Neutrophil (primary cell): ENCODE measurements around the gene NDUFA8.

ENCODE experiments used
- H3K27ac ChIP-seq: fragments of 200-600 bp; sonication (generic); 2 replicates; pipeline ENCODE4 v1.5.1; 2016; ENCODE audit warnings: mild to moderate bottlenecking, moderate library complexity
- H3K27me3 ChIP-seq: fragments of 200-600 bp; sonication (generic); 2 replicates; pipeline ENCODE4 v1.6.0; 2016; ENCODE audit warnings: mild to moderate bottlenecking
- H3K36me3 ChIP-seq: fragments of 200-600 bp; sonication (generic); 2 replicates; pipeline ENCODE4 v1.5.1; 2017
- H3K4me1 ChIP-seq, 2 experiments: fragments of 200-600 bp in 1 of 2; sonication (generic) in 1 of 2; 1 replicate in 1 of 2; 2 replicates in 1 of 2; pipeline versions ENCODE4 v1.5.1 to v1.6.1; 2013 to 2016; ENCODE audit warnings: low read depth in 1 of 2, low read length in 1 of 2, mild to moderate bottlenecking in 1 of 2, moderate library complexity in 1 of 2; ENCODE audit not compliant: control insufficient read depth in 1 of 2, insufficient read depth in 1 of 2
- H3K4me3 ChIP-seq, 2 experiments: fragments of 200-600 bp in 1 of 2; sonication (generic) in 1 of 2; 1 replicate in 1 of 2; 2 replicates in 1 of 2; pipeline ENCODE4 v1.5.1; 2013 to 2016; ENCODE audit warnings: low read depth in 1 of 2, low read length in 1 of 2, mild to moderate bottlenecking in 1 of 2, moderate library complexity in 1 of 2
- H3K9me3 ChIP-seq: fragments of 200-600 bp; sonication (generic); 2 replicates; pipeline ENCODE4 v1.5.1; 2016
- TF ChIP-seq, protein P1 (sequence below): fragments of 200-600 bp; sonication (generic); IDR thresholded peaks from 2 replicates; pipeline ENCODE4 v1.5.1; 2016; ENCODE audit warnings: antibody characterized with exemption

NDUFA8 gene

DNA sequence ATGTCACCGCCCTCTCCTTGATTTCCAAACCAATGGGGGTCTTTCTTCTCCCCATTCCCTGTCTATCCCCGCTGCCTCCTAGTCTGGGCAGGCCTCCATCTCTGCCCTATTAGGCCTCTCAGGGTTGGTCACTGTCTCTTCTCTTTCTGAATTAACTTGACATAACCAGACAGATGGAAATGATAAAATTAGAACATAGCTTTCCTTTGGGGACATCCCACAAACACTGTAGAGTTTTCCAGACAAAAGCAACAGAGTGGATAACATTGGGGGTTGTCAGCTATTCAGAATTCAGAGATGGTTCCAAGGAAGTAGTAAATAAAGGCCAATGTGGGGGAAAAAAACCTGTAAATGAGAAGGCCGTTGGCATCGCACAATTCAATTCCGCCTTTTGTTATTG is 44.5 kb upstream of the NDUFA8 start:
- Histone ChIP-seq H3K36me3 (no peaks in the 10 kb centered on the region), H3K27ac (no peak overlapping the region), H3K9me3 (no peaks in the 10 kb centered on the region), H3K4me1 (no peaks in the 10 kb centered on the region), H3K27me3 (peaks cover 9% of the 10 kb centered on the region), H3K4me3 (no peak overlapping the region)
- TF ChIP-seq, protein P1, sequence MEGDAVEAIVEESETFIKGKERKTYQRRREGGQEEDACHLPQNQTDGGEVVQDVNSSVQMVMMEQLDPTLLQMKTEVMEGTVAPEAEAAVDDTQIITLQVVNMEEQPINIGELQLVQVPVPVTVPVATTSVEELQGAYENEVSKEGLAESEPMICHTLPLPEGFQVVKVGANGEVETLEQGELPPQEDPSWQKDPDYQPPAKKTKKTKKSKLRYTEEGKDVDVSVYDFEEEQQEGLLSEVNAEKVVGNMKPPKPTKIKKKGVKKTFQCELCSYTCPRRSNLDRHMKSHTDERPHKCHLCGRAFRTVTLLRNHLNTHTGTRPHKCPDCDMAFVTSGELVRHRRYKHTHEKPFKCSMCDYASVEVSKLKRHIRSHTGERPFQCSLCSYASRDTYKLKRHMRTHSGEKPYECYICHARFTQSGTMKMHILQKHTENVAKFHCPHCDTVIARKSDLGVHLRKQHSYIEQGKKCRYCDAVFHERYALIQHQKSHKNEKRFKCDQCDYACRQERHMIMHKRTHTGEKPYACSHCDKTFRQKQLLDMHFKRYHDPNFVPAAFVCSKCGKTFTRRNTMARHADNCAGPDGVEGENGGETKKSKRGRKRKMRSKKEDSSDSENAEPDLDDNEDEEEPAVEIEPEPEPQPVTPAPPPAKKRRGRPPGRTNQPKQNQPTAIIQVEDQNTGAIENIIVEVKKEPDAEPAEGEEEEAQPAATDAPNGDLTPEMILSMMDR = no peak

DNA sequence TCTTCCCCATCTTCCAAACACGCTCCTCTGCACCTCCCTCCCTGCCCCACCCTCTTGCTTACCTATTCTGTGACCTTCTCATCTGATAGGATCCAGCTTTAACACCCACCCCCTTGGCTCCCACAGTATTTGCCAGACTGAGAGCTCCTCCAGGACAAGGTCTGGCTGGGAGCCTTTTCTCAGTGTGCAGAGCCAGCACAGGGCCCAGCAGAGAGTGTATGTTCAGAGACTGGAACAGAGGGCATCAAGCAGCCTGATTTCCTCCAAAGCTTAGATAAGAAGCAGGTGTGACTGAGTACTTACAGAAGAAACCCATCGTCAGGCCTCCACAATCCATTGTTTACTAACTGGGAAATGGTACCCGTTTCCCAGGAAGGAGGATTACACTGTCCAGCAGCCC is 42.5 kb upstream of the NDUFA8 start:
- Histone ChIP-seq H3K4me3 (no peak overlapping the region), H3K27me3 (peaks cover 5% of the 10 kb centered on the region), H3K36me3 (no peaks in the 10 kb centered on the region), H3K9me3 (no peaks in the 10 kb centered on the region), H3K4me1 (no peaks in the 10 kb centered on the region), H3K27ac (no peak overlapping the region)
- TF ChIP-seq, protein P1 = no peak

DNA sequence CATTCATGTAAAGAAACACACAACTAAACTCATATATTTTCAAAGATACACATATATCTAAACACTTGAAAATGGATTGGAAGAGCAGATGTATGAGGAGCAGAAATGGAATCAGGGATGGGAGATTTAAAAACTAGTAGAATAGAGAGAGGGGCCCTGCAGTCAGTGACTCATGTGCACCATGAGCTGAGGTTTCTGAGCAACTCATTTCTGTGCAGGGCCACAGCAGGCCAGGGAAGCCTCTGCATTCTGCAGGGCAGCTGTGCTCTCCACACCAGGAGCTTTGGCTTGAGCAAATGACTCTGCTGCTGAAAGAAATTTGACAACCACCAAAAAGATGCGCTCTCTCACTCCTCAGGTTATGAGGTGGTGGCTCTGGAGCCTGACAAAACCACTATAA is 42.1 kb upstream of the NDUFA8 start:
- Histone ChIP-seq H3K27ac (no peak overlapping the region), H3K4me3 (no peak overlapping the region), H3K36me3 (no peaks in the 10 kb centered on the region), H3K4me1 (no peaks in the 10 kb centered on the region), H3K27me3 (peaks cover 7% of the 10 kb centered on the region), H3K9me3 (no peaks in the 10 kb centered on the region)
- TF ChIP-seq, protein P1 = no peak

DNA sequence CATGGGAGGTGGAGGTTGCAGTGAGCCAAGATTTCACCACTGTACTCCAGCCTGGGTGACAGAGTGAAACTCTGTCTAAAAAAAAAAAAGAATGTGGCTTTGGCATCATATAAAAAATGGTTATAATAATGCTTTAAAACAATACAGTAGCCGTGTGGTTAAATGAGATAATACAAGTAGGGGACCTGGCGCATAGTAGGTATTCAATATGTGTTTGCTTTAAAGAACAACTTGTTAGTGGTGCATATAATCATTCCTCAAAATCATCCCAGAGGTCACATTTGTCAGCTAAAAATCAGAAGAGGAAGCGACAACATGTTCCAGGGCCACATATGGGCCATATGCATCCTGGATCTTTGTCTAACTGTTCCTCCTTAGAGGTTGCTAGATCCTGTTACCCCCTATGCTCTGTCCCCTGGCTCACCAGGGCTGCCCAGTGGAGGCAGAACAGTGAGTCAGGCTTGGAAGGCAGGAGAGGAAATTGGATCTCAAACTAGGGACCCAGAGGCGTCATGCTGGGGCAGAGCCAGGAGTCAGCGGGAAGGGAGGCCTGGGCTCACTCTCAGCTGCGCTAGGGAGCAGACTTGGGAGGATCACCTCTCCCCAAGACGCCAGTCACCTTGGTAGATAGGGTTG is 41.5 kb upstream of the NDUFA8 start:
- H3K4me3 ChIP-seq = no peak overlapping the region
- H3K4me1 ChIP-seq = no peaks in the 10 kb centered on the region
- no peaks in the 10 kb centered on the region for H3K9me3 ChIP-seq
- H3K27me3 ChIP-seq = peaks cover 7% of the 10 kb centered on the region
- TF ChIP-seq, protein P1 = no peak
- H3K36me3 ChIP-seq = no peaks in the 10 kb centered on the region
- H3K27ac ChIP-seq = no peak overlapping the region

DNA sequence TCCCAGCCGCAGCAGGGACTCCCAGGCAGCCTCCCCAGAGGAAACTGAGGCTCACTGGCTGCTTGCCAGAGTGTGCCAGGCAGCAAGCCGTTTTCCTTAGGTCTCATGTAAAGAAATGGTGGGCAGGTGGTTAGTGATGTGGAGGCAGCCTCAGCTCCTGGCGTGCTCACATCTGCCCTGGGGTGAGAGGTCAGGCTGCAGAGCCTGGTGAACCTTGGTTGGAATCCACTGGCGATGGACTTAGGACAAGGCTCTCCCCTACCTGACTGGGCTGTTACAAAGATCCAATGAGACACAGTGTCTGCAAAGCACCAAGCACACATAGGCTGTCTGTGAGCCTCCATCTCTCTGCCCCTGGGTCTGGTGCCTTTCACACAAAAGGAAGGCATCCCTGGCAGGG is 38.3 kb upstream of the NDUFA8 start:
- Histone ChIP-seq H3K4me3 (no peak overlapping the region), H3K36me3 (no peaks in the 10 kb centered on the region), H3K27me3 (peaks cover 7% of the 10 kb centered on the region), H3K4me1 (no peaks in the 10 kb centered on the region), H3K27ac (no peak overlapping the region), H3K9me3 (no peaks in the 10 kb centered on the region)
- TF ChIP-seq, protein P1 = no peak
